ENCODE results near the gene STAMBP.
A peak's percentile ranks its signal among the peaks of the same experiment; 100 is the strongest.
"Not testable (repeated sequence)": the region's sequence is repeated elsewhere in the genome, so short reads cannot be mapped to it uniquely, and the experiment has no call there.

STAMBP gene

GRCh38 chr2:73837847-73838585 lies 9.3 kb downstream of the STAMBP start:
- no peak for DNase-seq

GRCh38 chr2:73838889-73839534 lies 10.3 kb downstream of the STAMBP start:
- DNase-seq: peak; percentile 68

- peak; percentile 35 for DNase-seq
Measured at GRCh38 chr2:73839653-73840411, 11.1 kb downstream of the STAMBP start.

- DNase-seq: no peak
Measured at GRCh38 chr2:73841912-73842738, 13.4 kb downstream of the STAMBP start.

GRCh38 chr2:73842739-73843019 lies 13.9 kb downstream of the STAMBP start:
- no peak for DNase-seq

GRCh38 chr2:73844087-73844486 lies 15.3 kb downstream of the STAMBP start:
- DNase-seq: no peak

- no peak for DNase-seq
Measured at GRCh38 chr2:73850009-73850408, 21.2 kb downstream of the STAMBP start.

- DNase-seq: no peak
Measured at GRCh38 chr2:73851274-73851673, 22.5 kb downstream of the STAMBP start.

GRCh38 chr2:73852020-73852419 lies 23.3 kb downstream of the STAMBP start:
- DNase-seq: peak; percentile 84

GRCh38 chr2:73855526-73855925 lies 26.8 kb downstream of the STAMBP start:
- no peak for DNase-seq

GRCh38 chr2:73856214-73856613 lies 27.5 kb downstream of the STAMBP start:
- peak; percentile 47 for DNase-seq

GRCh38 chr2:73859721-73860586 lies 31.2 kb downstream of the STAMBP start:
- peak; percentile 84 for DNase-seq

- no peak for DNase-seq
Measured at GRCh38 chr2:73862987-73863386, 34.2 kb downstream of the STAMBP start.

- no peak for DNase-seq
Measured at GRCh38 chr2:73868204-73868978, 39.6 kb downstream of the STAMBP start.

GRCh38 chr2:73870084-73870483 lies 41.3 kb downstream of the STAMBP start:
- DNase-seq: peak; percentile 86

- DNase-seq: no peak
Measured at GRCh38 chr2:73877071-73877802, 48.5 kb downstream of the STAMBP start.

- DNase-seq: not testable (repeated sequence)
Measured at GRCh38 chr2:73877984-73878383, 49.2 kb downstream of the STAMBP start.

- DNase-seq: no peak
Measured at GRCh38 chr2:73885406-73885805, 56.6 kb downstream of the STAMBP start.

GRCh38 chr2:73886357-73886756 lies 57.6 kb downstream of the STAMBP start:
- DNase-seq: no peak

Data from fibroblast of skin of back (primary cell).